Fibroblast of lung (primary cell): ENCODE data around the gene AICDA. TPM values are rescaled to one million over a fixed set of nuclear protein-coding genes. Genes with fewer than 3 reads are reported as not detected.
"Not testable (repeated sequence)": the region's sequence is repeated elsewhere in the genome, so short reads cannot be mapped to it uniquely, and the experiment has no call there.

ENCODE experiments used
- DNase-seq, 2 donors: peaks; one replicate each; pipeline versions ENCODE4 v3.0.0 to v3.0.0-alpha.2; 2010; ENCODE audit warnings: low read depth in 2 of 2
- H2AFZ ChIP-seq: 2 replicates; pipeline ENCODE4 v1.5.1; 2012; ENCODE audit warnings: low read length, control low read depth, inconsistent platforms
- H3K27ac ChIP-seq: 2 replicates; pipeline ENCODE4 v1.5.1; 2011; ENCODE audit warnings: low read length, control low read depth; ENCODE audit not compliant: insufficient read depth
- H3K27me3 ChIP-seq: 2 replicates; pipeline ENCODE4 v1.5.1; 2011; ENCODE audit warnings: mild to moderate bottlenecking, low read length; ENCODE audit not compliant: control insufficient read depth, insufficient read depth
- H3K36me3 ChIP-seq: 2 replicates; pipeline ENCODE4 v1.5.1; 2011; ENCODE audit warnings: low read length; ENCODE audit not compliant: control insufficient read depth, insufficient read depth
- H3K4me1 ChIP-seq: 2 replicates; pipeline ENCODE4 v1.5.1; 2011; ENCODE audit warnings: low read length; ENCODE audit not compliant: control insufficient read depth, insufficient read depth; ENCODE audit errors: extremely low read depth
- H3K4me2 ChIP-seq: 2 replicates; pipeline ENCODE4 v1.5.1; 2011; ENCODE audit warnings: low read length, control low read depth; ENCODE audit not compliant: insufficient read depth; ENCODE audit errors: extremely low read depth
- H3K4me3 ChIP-seq, 4 experiments: fragments of 200-600 bp in 1 of 4; sonication (generic) in 1 of 4; replicated peaks in 1 of 4; 2 replicates each; pipeline ENCODE4 v1.5.1; 2011 to 2016; ENCODE audit warnings: low read length in 4 of 4, low read depth in 3 of 4, mild to moderate bottlenecking in 3 of 4, control low read depth in 2 of 4, inconsistent platforms in 1 of 4, mixed read lengths in 1 of 4; ENCODE audit not compliant: insufficient read depth in 1 of 4; ENCODE audit errors: control extremely low read depth in 1 of 4
- H3K79me2 ChIP-seq: 2 replicates; pipeline ENCODE4 v1.5.1; 2012; ENCODE audit warnings: mild to moderate bottlenecking, low read length, inconsistent platforms; ENCODE audit not compliant: control insufficient read depth, insufficient read depth
- H3K9ac ChIP-seq: 2 replicates; pipeline ENCODE4 v1.5.1; 2011; ENCODE audit warnings: mild to moderate bottlenecking, low read length, control low read depth; ENCODE audit not compliant: insufficient read depth
- H3K9me3 ChIP-seq: 2 replicates; pipeline ENCODE4 v1.5.1; 2012; ENCODE audit warnings: low read depth, low read length; ENCODE audit not compliant: control insufficient read depth, insufficient read depth
- H4K20me1 ChIP-seq: 2 replicates; pipeline ENCODE4 v1.5.1; 2011; ENCODE audit warnings: low read length; ENCODE audit not compliant: control insufficient read depth, insufficient read depth; ENCODE audit errors: extremely low read depth
- CTCF ChIP-seq, 2 donors: IDR thresholded peaks in 1 of 2; conservative IDR thresholded peaks in 1 of 2; 1 replicate in 1 of 2; 2 replicates in 1 of 2; pipeline ENCODE4 v1.5.1; 2011 to 2012; ENCODE audit warnings: low read length in 2 of 2, control low read depth in 1 of 2, inconsistent platforms in 1 of 2, low read depth in 1 of 2, mild to moderate bottlenecking in 1 of 2
- EZH2 ChIP-seq: IDR thresholded peaks from 2 replicates; pipeline ENCODE4 v1.5.1; 2012; ENCODE audit warnings: low read length, control low read depth, mild to moderate bottlenecking; ENCODE audit errors: missing control alignments
- polyA plus RNA-seq, 2 donors: library from polyadenylated mRNA; depleted of rRNA in 1 of 2; stranded (reverse) in 1 of 2; unstranded in 1 of 2; fragments of >200 nt; gene quantifications; 2 replicates each; pipeline ENCODE4 v1.2.1, GENCODE V29; 2011 to 2012; ENCODE audit warnings: missing spikeins in 1 of 2
- total RNA-seq: library from RNA; depleted of rRNA; stranded (reverse); fragments of >200 nt; gene quantifications from 2 replicates; pipeline ENCODE4 v1.2.1, GENCODE V29; 2014

Gene AICDA
- total and polyA plus RNA-seq, 2 donors (not counting 1 experiment from before 2014, with no cell fraction given) = not detected

- H3K4me1 ChIP-seq = no peaks in the 10 kb centered on the region
- no peak overlapping the region for H3K4me2 ChIP-seq
- H3K4me3 ChIP-seq = no peak overlapping the region
- no peaks in the 10 kb centered on the region for H3K27me3 ChIP-seq
- TF ChIP-seq EZH2 = no peak
- TF ChIP-seq CTCF (conservative IDR thresholded peaks at IDR 0.05 in 1 of 2, IDR thresholded peaks at IDR 0.05 in 1 of 2; ENCODE audit: low read depth in 1 of 2, low read length in 2 of 2) = no peak
- H3K9ac ChIP-seq = no peak overlapping the region
- no peaks in the 10 kb centered on the region for H3K9me3 ChIP-seq
- no peaks in the 10 kb centered on the region for H3K36me3 ChIP-seq
- H2AFZ ChIP-seq = no peak overlapping the region
- H3K79me2 ChIP-seq = no peaks in the 10 kb centered on the region
- H4K20me1 ChIP-seq = no peaks in the 10 kb centered on the region
- DNase-seq = no peak
- H3K27ac ChIP-seq = no peak overlapping the region
Observed at GRCh38 chr12:8589679-8590078, 23.0 kb downstream of the AICDA start.

- H4K20me1 ChIP-seq, H3K4me1 ChIP-seq, H3K4me2 ChIP-seq, H3K27ac ChIP-seq, H3K36me3 ChIP-seq, H3K9ac ChIP-seq, H3K9me3 ChIP-seq, DNase-seq, H3K4me3 ChIP-seq, H3K27me3 ChIP-seq, H2AFZ ChIP-seq, H3K79me2 ChIP-seq: not testable (repeated sequence)
Observed at GRCh38 chr12:8584478-8584877, 28.2 kb downstream of the AICDA start.

- DNase-seq = no peak
Observed at GRCh38 chr12:8584004-8584403, 28.7 kb downstream of the AICDA start.

More at GRCh38 chr12:8584004-8584403, 28.7 kb downstream of the AICDA start:
- H3K4me2 ChIP-seq = no peak overlapping the region
- H3K79me2 ChIP-seq = no peaks in the 10 kb centered on the region
- no peak overlapping the region for H3K4me3 ChIP-seq
- H3K27ac ChIP-seq = no peak overlapping the region
- H3K27me3 ChIP-seq = no peaks in the 10 kb centered on the region
- H3K4me1 ChIP-seq = no peaks in the 10 kb centered on the region
- no peak overlapping the region for H2AFZ ChIP-seq
- H3K36me3 ChIP-seq = no peaks in the 10 kb centered on the region
- H3K9ac ChIP-seq = no peak overlapping the region
- H4K20me1 ChIP-seq = no peaks in the 10 kb centered on the region
- no peaks in the 10 kb centered on the region for H3K9me3 ChIP-seq
- TF ChIP-seq EZH2 = no peak
- TF ChIP-seq CTCF (conservative IDR thresholded peaks at IDR 0.05 in 1 of 2, IDR thresholded peaks at IDR 0.05 in 1 of 2; ENCODE audit: low read depth in 1 of 2, low read length in 2 of 2) = no peak
